Sigmoid colon (tissue), 4 donors: ENCODE measurements around the gene TOM1L2.

Source experiments
- CTCF ChIP-seq, 4 experiments: fragments of 450-650 bp in 3 of 4; fragments of 200-600 bp in 1 of 4; IDR thresholded peaks; one replicate each; pipeline ENCODE4 v1.5.1; 2016 to 2019; ENCODE audit warnings: antibody characterized with exemption in 4 of 4, mild to moderate bottlenecking in 3 of 4, moderate library complexity in 2 of 4
- EP300 ChIP-seq, 4 donors: sonication (generic); formaldehyde crosslinking; IDR thresholded peaks; one replicate each; pipeline ENCODE4 v1.6.1; 2017; ENCODE audit warnings: antibody characterized with exemption in 4 of 4
- POLR2A ChIP-seq, 2 donors: fragments of 450-650 bp; IDR thresholded peaks; one replicate each; pipeline ENCODE4 v1.6.1; 2016; ENCODE audit warnings: antibody characterized with exemption in 2 of 2, mild to moderate bottlenecking in 2 of 2, moderate library complexity in 2 of 2

- TF ChIP-seq CTCF (IDR thresholded peaks at IDR 0.05) (no peak), EP300 (IDR thresholded peaks at IDR 0.05) (no peak), POLR2A (IDR thresholded peaks at IDR 0.05) (no peak)
Observed at GRCh38 chr17:17928398-17929287, 43.6 kb downstream of the TOM1L2 start.
